ENCODE measurements around the gene AP2M1.
A peak's percentile ranks its signal among the peaks of the same experiment; 100 is the strongest.

AP2M1 gene

DNA sequence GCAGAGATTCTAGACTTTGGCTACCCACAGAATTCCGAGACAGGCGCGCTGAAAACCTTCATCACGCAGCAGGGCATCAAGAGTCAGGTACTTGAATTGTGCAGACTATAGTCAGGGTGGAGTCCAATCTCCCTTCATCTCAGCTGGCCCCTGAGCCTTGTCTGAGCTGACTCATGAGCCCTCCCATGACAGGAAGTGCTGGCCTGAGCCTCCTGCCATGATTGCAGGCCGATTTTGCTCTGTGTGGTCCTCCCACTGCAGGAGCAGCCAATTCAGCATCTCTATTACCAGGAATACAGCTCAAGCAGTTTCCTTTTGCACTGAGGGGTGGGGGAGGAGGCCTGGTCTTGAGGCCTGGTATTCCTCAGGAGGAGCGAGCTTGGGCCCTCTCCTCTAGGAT, 5.5 kb downstream of the AP2M1 start:
- no peak for DNase-seq

DNA sequence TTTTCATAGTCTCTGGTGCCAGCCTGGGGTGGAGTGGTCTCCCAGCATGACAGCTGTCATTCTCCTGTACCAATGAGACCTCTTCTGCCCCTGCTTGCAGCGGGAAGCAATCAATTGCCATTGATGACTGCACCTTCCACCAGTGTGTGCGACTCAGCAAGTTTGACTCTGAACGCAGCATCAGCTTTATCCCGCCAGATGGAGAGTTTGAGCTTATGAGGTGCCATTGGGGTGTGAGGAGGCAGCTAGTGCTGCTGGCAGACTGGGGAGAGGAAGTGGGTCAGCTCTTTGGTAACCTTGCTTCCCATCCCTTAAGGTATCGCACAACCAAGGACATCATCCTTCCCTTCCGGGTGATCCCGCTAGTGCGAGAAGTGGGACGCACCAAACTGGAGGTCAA, 6.9 kb downstream of the AP2M1 start:
- DNase-seq, result no peak

DNA sequence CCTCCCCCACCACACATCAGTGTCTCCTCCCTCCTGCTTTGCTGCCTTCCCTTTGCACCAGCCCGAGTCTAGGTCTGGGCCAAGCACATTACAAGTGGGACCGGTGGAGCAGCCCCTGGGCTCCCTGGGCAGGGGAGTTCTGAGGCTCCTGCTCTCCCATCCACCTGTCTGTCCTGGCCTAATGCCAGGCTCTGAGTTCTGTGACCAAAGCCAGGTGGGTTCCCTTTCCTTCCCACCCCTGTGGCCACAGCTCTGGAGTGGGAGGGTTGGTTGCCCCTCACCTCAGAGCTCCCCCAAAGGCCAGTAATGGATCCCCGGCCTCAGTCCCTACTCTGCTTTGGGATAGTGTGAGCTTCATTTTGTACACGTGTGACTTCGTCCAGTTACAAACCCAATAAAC, 9.0 kb downstream of the AP2M1 start:
- no peak for DNase-seq

DNA sequence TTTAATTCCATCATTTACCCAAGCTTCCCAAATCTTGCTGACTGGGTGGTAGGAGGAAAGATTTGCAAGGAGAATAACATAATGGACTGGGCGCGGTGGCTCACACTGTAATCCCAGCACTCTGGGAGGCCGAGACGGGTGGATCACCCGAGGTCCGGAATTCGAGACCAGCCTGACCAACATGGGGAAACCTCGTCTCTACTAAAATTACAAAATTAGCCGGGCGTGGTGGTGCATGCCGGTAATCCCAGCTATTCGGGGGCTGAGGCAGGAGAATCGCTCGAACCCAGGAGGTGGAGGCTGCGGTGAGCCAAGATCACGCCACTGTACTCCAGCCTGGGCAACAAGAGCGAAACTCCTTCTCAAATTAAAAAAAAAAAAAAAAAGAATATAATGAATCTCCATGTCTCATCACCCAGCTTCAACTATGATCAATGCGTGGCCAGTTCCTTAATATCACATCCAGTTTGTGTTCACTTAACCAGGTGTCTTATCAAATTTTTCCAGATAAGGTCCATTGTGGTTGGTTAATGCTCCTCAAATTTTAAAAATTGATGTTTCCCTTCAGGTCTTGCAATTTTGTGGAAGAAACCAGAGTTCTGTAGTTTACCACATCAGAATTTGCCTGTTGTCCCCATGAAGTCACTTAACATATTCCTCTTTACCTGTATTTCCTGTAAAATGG, 10.0 kb downstream of the AP2M1 start:
- DNase-seq, result no peak

DNA sequence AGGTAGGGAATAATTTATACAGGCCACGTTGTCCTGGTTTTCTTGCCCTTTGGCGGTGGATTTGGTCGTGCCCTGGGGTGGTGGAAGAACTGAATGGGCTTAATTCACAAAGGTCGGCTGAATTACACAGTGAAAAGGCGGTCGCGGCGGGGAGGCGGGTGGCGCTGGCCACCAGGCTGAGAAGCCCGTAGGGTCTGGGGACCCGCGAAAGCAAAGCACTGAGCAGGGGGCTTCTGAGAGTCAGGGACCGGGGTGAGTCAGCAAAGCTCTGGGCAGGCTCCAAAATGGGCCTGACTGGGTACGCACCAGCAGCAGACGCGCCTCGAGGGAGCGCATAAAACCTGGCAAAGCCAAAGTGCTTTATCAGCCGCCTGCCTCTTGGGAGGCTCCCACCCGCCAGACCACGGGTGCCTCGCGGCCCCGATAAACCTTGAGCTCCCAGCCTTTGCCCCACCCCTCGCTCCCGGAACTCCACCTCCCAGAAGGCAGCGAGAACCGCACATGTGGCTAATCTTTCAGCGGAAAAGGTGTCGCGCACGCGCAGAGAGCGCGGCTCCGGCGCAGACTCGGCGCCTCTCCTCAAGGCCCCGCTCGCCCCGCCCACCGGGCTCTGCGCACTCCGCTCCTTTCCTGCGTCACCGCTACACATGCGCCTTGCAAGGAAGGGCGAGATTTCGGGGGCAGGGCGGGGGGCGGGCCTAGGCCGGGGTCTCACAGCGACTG, 11.0 kb downstream of the AP2M1 start:
- peak; percentile 97 to 100 (median 99) for DNase-seq

DNA sequence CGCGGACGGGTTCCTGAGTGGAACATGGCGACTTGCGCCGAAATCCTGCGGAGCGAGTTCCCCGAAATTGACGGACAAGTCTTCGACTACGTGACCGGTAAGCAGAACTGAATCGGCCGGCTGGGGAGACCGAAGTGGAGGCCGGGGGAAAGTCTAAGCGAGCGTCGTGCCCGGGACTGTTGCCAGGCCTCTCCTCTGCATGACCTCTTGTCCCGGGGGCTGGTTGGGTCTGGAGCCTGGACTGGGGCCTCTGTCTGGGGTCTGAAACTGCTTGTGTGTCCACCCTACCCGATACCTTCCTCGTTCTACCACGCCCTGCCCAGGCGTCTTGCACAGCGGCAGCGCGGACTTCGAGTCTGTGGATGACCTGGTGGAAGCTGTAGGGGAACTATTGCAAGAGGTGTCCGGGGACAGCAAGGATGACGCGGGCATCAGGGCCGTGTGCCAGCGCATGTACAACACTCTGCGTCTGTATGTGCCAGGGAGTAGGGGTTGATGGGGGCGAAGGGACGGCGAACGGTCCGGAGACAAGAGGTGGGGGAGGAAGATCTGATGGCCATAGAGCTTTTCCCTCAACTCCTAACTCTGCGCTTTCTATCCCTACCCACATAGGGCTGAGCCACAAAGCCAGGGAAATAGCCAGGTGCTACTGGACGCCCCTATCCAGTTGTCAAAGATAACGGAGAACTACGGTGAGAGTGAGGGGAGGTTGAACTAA, 11.7 kb downstream of the AP2M1 start, which contains the start of gene ABCF3:
TSS of gene ABCF3 (plus strand) at position 16 of the 718 bp plus-strand sequence. CDS start at position 25, 9 bp downstream.
- peak in 1 of 14 donors; percentile 57 for DNase-seq

DNA sequence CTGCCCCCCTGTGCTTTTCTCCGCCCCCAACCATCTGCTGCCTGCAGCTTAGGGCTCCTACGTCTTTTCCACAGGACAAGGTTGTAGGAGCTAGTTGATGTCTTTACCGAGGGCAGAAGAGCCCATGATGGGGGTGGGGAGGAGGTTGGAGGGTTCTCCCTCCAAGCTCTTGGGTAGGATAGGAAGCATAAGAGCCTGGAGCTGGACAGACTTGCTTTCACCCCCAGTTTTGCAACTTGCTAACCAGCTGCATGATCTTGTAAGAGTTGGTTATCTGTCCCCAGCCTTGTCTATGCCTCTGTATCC, 12.2 kb downstream of the AP2M1 start:
- DNase-seq, result no peak

DNA sequence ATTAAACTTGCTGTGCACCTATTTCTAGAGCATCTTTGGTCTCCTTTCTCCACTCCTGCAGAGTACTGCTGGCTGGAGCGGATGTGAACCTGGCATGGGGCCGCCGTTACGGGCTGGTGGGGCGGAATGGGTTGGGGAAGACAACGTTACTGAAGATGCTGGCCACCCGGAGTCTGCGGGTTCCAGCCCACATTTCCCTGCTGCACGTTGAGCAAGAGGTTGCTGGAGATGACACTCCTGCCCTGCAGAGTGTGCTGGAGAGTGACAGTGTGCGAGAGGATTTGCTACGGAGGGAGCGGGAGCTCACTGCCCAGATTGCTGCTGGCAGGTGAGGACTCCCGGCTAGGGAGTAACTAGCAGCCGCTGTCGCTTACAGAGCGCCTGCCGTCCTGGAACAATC, 13.4 kb downstream of the AP2M1 start:
- peak in 1 of 14 donors; percentile 17 for DNase-seq

DNA sequence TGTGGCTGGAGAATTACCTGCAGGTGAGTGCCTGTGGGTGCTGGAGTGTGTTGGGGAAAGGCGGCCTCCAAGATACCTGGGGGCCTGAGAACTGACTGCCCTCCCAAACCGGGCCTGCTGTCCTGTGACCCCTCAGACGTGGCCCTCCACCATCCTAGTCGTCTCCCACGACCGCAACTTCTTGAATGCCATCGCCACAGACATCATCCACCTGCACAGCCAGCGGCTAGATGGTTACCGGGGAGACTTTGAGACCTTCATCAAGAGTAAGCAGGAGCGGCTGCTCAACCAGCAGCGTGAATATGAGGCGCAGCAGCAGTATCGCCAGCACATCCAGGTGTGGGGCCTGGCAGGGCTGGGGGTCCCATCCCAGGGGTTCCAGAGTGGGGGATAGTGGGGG, 14.8 kb downstream of the AP2M1 start:
- DNase-seq, result no peak

DNA sequence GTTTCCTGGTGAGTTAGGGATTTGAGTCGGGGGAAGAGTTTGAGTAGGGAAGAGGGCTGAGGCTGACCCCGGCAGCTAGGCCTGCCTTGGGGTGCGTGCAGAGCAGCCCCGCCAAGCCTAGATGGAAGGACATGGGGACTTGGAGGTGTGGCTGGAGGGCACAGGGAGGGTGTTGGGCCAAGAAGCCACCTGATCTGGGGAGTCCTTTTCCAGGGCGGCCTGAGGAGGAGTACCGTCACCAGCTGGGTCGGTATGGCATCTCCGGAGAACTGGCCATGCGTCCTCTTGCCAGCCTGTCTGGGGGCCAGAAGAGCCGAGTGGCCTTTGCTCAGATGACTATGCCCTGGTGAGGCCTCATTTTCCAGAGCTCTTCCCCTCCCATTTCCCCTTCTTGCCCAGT, 18.2 kb downstream of the AP2M1 start:
- DNase-seq, result no peak

DNA sequence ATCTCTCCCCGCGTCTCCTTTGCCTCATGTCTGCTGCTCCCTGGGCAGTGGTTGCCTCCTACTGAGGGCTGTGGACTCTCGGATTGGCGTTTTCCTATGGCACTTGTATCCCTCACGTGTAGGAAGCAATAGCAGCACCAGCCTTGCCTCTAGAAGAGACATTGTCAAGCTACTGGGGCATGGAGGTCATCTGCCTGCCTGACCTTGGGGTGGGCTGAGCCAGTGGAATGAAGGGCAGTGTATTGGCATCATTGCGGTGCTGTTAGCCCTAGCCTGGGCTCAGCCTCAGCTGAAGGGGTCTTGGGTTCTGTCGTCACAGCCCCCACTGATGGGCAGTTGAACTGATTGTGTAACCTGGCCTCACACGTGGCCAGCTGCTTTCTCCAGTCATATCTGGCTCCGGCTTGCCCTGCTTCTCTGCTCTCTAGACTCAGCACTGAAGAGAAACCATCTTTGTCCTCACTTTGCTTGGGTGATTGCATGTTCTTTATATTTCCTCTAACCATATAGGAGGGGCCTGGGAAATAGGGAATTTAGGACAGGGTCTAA, 19.4 kb downstream of the AP2M1 start:
- DNase-seq, result no peak

DNA sequence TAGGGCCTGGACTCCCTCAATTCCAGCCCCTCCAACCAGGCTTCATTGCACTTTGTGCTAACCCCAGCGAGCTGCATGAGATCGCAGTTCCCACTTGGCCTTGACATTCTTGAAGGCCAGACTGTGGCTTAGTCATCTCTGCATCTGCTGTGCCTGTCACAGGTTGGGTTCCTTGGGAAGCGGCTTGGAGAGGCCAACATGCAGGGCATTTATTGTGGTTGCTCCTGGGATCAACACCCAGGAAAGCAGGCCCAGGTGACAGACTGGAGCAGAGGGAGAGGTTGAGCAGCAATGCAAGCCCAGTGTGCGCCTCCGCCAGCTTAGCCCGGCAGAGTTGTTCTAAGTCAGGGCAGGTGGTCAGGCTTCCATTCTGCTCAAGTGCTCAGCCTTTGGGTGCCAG, 21.9 kb downstream of the AP2M1 start:
- no peak for DNase-seq

DNA sequence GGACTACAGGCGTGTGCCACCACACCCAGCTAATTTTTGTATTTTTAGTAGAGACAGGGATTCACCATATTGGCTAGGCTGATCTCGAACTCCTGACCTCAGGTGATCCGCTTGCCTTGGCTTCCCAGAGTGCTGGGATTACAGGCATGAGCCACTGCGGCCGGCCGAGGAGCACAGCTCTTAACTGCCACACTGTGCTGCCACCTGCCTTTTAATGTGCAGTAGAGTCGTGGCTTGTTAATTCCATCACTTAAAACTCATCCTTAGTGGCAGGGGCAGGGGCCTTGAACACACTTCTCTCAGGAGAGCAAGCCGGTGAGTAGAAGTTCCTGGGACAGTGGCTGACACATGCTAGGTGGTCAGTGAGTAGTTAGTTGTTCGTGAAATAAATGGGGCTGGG, 23.9 kb downstream of the AP2M1 start:
- no peak for DNase-seq

DNA sequence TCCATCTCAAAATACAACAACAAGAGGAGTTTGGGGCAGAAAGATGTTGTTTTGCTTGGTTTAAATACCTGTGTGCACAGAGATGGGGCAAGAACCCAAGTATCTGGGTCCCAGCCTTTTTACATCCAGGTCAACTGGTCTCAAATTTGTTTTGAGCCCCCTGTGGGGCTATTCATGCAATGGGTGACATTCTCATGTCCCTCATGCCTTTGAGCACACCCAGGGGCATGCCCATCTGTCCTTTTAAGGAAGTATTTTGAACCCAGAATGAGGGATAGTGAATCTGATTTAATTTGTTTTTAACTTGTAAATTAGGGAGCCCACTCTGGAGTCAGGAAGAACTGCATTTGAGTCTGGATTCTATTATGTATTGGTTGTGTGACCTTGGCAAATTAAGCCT, 26.2 kb downstream of the AP2M1 start:
- no peak for DNase-seq

DNA sequence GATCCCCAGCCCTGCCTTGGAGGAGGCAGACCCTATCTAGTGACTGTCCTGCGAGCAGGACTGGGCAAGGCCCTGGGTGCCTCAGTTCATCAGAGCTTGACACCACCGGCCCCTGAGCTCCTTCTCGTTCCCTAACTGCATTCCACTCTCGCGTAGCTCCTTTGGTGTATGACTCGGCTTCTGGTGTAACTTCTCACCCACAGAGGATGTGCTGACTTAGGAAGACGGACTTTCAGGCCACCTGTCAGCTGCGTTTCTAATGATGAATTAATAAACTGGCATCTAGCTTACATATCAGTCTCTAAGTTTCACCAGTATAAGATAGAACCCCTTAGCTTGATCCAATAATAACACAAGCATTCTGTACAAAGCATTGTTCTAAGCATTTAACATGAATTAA, 28.9 kb downstream of the AP2M1 start:
- no peak for DNase-seq

DNA sequence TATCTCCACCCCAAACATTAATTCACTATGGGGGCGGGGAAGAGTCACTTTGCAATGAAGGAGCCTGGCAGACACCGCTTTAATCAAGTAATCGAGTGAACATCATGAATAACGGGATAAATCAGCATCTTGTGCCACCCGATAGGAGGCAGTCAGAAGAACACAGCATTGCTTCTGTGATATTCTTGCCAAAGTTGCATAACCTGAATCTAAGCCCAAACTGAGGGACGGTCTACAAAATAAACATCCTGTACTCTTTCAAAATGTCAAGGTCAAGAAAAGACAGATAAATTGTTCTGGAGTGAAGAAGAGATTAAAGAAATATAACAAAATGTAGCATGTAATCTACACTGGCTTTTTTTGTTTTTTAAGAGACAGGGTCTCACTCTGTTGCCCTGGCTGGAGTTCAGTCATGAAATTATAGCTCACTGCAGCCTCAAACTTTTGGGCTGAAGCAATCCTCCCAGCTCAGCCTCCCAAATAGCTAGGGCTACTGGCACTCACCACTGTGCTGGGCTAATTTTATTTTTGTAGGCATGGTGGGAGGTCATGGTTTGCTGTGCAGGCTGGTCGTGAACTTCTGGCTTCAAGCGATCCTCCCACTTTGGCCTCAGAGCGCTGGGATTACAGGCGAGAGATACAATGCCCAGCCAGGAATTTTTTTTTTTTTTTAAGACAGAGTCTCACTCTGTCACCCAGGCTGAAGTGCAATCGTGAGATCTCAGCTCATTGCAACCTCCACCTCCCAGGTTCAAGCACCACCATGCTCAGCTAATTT, 34.7 kb downstream of the AP2M1 start:
- DNase-seq, result no peak

DNA sequence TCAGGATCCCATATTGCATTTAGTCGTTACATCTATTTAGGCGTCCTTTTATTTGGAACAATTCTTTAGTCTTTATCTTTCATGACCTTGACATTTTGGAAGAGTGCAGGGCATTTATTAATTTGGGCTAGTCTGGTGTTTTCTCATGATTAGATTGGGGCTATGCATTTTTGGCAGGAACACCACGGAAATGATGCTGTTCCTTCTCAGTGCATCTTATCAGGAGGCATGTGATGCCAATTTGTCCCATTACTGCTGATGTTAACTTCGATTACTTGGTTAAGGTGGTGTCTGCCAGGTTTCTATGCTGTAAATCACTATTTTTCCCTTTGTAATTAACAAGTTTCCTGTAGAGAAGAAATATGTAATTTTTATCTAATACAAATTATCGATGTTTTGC, 36.6 kb downstream of the AP2M1 start:
- no peak for DNase-seq

DNA sequence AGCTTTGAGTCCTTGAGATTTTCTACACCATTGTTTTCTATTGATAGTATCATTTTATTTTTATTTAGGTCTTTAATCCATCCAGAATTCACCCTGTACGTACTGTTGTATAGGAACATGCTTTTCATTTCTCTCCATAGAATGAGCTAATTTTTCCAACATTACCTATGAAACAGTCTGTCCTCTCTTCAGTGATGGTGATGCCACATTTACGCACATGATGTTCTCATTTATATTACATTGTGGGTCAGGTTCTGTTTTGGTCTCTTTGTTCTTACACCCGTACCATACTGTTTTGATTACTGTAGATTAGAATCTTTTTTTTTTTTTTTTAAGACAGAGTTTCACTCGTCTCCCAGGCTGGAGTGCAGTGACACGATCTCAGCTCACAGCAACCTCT, 37.1 kb downstream of the AP2M1 start:
- DNase-seq, result no peak

DNA sequence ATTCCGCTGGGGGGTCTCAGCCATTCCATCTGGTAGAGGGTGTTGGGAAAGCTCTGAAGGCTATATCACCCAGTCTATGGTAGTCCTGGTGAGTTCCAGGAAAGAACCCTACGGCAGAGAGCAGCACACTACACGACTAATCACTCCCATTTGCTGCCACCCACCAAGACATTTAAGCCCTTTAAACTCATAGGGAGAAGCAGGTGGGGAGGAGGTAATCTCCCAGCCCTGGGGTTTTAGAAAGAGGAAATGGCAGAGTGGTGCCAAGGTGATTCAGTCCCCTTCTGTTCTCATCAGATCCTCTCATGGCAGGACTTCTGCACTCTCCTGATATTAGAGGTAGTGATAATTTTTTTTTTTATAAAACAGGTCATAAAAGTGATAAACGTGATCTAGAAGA, 44.2 kb downstream of the AP2M1 start:
- DNase-seq, result no peak

DNA sequence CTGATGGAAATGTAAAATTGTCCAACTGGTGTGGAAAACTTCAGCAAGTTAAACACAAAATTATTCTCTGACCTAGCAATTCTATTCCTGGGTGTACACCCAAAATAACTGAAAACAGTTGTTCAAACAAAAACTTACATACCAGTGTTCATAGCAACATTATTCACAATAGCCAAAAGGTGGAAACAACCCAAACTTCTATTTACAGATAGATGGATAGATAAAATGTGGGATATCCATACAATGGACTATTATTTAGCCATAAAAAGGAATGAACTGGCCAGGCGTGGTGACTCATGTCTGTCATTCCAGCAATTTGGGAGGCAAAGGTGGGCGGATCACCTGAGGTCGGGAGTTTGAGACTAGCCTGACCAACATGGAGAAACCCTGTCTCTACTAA, 47.9 kb downstream of the AP2M1 start:
- no peak for DNase-seq

DNA sequence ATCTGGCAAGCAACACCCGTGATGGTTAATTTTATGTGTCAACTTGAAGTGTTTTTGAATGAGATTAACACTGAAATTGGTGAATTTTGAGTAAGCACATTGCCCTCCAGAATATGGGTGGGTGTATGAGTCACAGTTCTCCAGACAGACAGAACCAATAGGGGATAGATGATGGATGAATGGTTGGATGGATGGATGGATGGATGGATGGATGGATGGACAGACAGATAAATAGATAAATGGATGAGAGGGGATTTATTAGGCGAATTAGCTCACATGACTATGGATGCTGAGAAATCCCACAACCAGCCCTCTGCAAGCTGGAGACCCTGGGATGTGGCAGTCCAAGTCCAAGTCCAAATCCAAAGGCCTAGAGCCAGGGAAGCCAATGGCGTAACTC, 49.3 kb downstream of the AP2M1 start:
- DNase-seq, result no peak

DNA sequence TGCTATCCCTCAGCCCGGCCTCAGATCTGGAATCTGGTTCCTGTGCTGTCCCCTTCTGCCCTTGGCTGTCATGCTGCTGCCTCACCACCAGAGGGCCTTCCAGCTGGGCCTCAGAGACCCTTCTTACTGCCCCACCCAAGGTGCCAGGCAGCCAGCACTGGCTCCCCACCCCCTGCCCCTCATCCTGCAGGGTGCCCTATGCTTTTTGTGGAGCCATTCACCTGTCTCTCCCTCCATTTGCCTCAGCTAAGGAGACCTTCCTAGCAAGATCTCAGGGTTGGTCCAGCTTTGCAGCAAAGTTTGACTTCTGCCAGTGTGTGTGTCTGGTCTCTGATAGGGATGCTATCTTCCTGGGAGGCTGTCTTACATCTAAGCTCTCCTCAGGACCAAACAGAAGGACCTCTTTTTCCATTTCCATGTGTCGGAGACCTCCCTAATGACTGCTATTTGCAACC, 52.9 kb downstream of the AP2M1 start:
- peak in 2 of 14 donors; percentile 12 to 15 for DNase-seq
